Measurements from ENCODE around the gene PAX5.

DNA sequence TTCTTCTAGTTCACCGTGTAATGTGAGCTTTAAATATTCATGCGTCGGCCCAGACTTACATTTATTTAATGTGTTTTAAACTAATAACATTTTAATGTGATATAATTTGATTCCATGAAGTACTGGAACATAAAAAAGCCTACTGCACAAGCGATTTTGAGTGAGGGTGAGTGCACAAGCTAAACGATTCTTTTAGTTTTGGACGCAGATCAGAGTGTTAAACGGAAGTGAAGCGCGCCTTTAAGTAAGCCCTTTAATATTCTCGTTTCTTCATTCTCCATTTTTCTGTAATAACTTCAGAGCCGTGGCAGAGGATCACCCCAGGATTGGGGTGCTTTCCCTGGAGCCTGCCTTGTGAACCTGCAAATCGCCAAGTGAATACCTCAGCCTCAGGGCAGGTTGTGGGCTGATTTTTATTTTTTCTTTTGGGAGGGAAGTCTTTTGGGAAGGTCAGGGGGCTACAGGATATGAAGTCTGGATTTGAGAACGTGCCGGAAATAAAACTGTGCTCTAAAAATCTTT, 4.9 kb upstream of the PAX5 start:
- TF ChIP-seq, protein P1, sequence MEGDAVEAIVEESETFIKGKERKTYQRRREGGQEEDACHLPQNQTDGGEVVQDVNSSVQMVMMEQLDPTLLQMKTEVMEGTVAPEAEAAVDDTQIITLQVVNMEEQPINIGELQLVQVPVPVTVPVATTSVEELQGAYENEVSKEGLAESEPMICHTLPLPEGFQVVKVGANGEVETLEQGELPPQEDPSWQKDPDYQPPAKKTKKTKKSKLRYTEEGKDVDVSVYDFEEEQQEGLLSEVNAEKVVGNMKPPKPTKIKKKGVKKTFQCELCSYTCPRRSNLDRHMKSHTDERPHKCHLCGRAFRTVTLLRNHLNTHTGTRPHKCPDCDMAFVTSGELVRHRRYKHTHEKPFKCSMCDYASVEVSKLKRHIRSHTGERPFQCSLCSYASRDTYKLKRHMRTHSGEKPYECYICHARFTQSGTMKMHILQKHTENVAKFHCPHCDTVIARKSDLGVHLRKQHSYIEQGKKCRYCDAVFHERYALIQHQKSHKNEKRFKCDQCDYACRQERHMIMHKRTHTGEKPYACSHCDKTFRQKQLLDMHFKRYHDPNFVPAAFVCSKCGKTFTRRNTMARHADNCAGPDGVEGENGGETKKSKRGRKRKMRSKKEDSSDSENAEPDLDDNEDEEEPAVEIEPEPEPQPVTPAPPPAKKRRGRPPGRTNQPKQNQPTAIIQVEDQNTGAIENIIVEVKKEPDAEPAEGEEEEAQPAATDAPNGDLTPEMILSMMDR (IDR thresholded peaks at IDR 0.05): no peak
- TF ChIP-seq POLR2A (IDR thresholded peaks at IDR 0.05): no peak

Measured in ovary (tissue), 3 donors.